GM10266 (cell line): Measurements from ENCODE around the gene LRBA.

ENCODE experiments used
- DNase-seq: peaks from one replicate; pipeline ENCODE4 v3.0.0; 2012; ENCODE audit errors: extremely low spot score
- TF ChIP-seq, protein P1 (sequence below): IDR thresholded peaks from 2 replicates; pipeline ENCODE4 v1.5.1; 2012; ENCODE audit warnings: mild to moderate bottlenecking, low read depth; ENCODE audit not compliant: control insufficient read depth, insufficient read depth; ENCODE audit errors: missing control alignments

The LRBA gene

GRCh38 chr4:150801833-150802232 is 213.3 kb downstream of the LRBA start:
- TF ChIP-seq, protein P1, sequence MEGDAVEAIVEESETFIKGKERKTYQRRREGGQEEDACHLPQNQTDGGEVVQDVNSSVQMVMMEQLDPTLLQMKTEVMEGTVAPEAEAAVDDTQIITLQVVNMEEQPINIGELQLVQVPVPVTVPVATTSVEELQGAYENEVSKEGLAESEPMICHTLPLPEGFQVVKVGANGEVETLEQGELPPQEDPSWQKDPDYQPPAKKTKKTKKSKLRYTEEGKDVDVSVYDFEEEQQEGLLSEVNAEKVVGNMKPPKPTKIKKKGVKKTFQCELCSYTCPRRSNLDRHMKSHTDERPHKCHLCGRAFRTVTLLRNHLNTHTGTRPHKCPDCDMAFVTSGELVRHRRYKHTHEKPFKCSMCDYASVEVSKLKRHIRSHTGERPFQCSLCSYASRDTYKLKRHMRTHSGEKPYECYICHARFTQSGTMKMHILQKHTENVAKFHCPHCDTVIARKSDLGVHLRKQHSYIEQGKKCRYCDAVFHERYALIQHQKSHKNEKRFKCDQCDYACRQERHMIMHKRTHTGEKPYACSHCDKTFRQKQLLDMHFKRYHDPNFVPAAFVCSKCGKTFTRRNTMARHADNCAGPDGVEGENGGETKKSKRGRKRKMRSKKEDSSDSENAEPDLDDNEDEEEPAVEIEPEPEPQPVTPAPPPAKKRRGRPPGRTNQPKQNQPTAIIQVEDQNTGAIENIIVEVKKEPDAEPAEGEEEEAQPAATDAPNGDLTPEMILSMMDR: no peak
- no peak for DNase-seq

DNA sequence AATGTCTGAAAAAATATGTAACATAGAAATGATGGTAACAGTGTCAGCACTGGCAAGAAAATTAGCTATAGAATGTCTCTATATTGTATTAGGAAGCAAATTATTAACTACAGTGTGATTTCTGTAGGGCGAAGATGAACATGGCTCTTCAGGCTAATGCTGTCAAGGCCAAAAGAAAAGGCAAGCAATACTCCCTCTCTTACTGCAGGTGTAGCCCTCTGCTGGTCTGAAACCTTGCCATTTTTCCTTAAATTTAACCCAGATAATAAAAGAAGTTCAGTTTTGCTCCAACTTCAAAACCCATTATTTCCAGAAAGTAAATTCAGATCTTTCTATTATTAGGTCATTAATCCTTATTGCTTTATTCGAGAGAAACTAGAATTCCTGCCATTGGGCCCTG is 215.9 kb downstream of the LRBA start:
- no peak for DNase-seq
- TF ChIP-seq, protein P1: no peak

DNA sequence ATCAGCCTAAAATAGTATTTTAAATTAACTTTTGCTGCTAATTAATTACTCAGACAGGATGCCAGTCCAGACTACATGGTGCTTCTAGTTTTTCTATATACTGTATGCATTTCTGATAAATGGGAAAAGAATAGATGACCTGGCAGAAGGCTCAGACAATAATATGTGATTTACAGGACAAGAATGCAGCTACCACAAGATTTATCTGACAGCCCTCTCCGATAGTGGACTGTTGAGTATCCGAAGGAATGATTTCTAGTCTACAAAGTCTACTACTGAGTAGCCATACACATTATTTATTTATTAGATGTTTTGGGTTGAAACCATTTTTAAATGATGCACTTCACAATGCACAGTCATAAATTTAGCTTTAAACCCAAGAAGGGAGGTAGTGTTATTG is 220.4 kb downstream of the LRBA start:
- TF ChIP-seq, protein P1: no peak
- DNase-seq: no peak

DNA sequence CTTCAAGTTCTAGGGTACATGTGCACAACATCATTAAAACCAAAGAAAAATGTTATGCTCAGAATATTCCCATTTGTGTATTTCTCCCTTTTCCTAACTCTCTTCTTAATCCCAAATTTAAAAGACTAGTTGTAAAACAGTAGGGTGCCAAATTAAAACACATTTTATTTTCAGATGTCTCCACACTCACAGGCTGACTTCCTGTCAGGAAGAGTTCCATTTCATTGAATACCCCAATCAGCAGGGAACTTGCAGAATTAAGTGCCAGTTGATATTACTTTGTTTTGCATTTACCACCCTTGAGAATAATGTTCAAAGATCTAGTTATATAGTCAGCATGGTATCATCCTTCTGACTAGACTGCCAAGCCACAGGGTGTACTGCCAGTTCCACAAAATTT is 225.2 kb downstream of the LRBA start:
- DNase-seq: no peak
- TF ChIP-seq, protein P1: no peak

- DNase-seq: no peak
- TF ChIP-seq, protein P1: no peak
Observed at GRCh38 chr4:150784939-150785338, 230.1 kb downstream of the LRBA start.

- TF ChIP-seq, protein P1: no peak
- no peak for DNase-seq
Observed at GRCh38 chr4:150784305-150784704, 230.8 kb downstream of the LRBA start.

- no peak for DNase-seq
- TF ChIP-seq, protein P1: no peak
Observed at GRCh38 chr4:150782921-150783320, 232.2 kb downstream of the LRBA start.
